HG02938 (cell line): Measurements from ENCODE around the gene SPRY1.

Experiments used
- ATAC-seq: cut with Tn5 transposase; IDR thresholded peaks from one replicate; pipeline ENCODE4 v1.9.1; 2021; ENCODE audit warnings: mild to moderate bottlenecking, moderate library complexity; ENCODE audit not compliant: unreplicated experiment

SPRY1 gene

GRCh38 chr4:123379392-123379791, 17.2 kb upstream of the SPRY1 start:
- no peak for ATAC-seq

GRCh38 chr4:123380728-123381716, 15.6 kb upstream of the SPRY1 start:
- peak; percentile 80 for ATAC-seq

DNA sequence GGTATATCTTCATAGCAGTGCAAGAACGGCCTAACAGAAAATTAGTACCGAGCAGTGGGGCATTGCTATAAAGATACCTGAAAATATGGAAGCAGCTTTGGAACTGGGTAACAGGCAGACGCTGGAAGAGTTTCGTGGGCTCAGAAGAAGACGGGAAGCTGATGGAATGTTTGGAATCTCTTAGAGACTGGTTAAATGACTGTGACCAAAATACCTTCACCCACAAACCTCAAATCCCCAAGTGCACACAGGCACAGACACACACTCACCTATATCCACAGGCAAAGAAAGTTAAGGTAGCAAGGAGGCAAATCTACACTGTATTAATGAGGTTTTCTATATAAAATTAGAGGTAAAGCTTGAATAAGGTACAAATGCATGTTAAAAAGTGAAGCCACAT, 14.6 kb upstream of the SPRY1 start:
- ATAC-seq, result no peak

DNA sequence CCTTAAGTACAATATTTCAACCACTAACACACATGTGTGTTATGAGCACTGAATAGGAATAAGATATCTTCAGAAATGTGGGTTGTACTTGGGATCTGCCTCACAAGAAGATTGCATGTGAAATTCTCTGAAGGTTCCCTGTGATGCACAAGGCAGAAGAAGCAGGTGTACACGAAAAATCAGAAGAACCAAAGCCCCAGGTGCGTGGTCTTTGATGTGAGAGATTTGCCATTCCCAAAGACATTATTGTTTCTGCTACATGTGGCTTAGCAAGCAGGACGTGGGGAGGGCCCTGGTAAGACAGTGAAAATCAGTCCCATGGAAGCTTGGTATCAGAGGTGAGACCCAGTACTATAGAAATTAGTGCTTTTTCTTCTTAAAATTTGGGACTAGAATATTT, 13.0 kb upstream of the SPRY1 start:
- ATAC-seq, result no peak

DNA sequence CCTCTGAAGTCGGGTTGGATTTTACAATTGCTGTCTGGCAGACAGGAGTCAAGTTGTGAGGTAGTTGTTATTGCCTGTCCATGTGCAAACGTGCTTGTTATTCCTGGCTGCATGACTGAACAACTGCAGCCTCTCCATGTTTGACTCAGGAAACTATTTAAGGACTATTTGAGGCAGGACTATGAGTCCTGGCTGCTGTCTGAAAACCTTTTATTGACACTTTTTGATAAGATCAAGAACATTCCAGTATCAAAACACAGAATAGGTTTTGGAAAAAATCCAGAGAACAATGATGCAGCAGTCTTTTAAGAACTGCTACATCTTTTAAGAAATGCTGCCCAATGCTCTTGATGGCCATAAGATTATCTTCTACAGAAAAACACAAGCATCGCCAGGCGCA, 10.0 kb upstream of the SPRY1 start:
- no peak for ATAC-seq

- ATAC-seq, result no peak
Measured at GRCh38 chr4:123390846-123391456, 5.6 kb upstream of the SPRY1 start.

GRCh38 chr4:123393721-123394120, 2.9 kb upstream of the SPRY1 start:
- no peak for ATAC-seq

DNA sequence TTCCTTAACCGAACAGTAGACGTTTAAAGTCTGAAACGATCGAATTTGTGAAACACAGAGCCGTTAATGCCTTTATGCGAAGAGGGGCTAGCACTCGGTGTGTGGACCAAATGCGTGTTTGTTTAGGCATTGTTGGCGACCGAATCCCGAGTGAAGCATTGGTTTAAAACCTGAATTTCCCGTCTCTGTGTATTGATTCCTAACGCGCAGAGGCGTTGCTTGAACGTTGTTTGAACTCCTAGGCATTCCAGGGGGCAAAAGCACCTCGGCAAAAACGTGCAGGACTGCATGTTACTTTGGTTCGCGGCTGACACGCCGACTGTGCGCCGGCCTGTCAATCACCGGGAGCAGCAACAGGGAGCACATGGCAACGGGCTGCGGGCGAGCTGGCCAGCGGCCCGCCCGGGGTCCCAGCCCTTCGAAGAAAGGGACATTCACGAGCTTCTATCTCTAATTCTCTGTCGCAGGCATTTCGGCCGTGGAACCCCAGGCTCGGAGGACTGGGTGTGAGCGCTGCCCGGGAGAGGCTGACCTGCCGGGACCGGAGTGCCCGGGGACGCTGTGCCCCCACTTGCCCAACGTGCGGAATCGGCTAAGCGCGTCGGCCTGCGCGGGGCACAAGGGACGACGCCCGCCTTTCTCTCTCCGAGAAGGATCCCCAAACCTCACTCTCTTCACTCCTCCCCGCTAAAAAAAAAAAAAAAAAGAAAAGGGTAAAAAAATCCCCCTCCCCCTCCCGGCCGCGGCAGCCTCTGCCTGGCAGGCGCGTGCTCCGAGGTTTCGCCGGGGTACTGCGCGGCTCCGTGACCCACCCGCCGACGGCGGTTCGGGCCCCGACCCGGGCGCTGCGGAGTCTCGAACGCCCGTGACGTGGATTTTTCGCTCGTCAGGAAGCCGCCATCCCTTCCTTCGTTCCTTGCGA, 810 bp downstream of the SPRY1 start:
- peak; percentile 10 for ATAC-seq

DNA sequence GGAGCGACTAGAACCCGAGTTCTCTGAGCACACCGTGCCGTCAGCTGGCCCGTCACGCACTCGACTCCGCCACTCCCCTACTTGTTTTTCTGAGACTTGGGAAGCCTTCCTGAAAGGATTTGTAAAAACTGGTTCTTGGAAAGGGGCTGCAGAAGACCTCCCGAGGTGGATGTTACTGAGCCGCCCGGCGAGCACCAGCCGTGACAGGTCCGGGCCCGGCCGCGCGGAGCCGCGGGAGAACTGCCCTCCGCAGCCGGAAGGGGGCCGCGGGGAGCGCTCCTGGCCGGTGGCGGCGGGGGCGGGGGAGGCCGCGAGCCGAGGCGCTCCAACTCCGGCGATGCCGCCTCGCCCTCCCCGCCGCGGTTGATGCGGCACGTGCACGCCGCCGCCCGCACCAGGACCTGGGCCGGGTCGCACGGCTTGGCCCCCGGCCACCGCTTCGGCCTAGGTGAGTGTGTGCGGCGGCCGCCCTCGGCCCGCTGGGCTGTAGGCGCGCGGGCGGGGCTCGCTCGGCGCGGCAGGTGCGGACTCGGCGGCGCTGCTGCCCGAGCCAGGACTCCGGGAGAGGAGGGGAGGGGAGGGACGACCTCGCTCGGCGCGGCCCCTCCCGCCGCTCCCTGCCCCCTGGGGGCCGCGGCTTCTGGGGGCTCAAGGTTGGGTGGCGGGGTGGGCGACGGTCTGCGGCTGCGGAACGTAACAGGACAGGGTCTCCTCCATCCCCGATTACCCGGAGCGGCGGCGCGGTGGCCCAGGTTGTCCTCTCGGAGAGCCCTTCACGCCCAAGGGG, 1.7 kb downstream of the SPRY1 start:
- ATAC-seq, result peak; percentile 46

- peak; percentile 18 for ATAC-seq
Measured at GRCh38 chr4:123398853-123399626, 2.4 kb downstream of the SPRY1 start.

DNA sequence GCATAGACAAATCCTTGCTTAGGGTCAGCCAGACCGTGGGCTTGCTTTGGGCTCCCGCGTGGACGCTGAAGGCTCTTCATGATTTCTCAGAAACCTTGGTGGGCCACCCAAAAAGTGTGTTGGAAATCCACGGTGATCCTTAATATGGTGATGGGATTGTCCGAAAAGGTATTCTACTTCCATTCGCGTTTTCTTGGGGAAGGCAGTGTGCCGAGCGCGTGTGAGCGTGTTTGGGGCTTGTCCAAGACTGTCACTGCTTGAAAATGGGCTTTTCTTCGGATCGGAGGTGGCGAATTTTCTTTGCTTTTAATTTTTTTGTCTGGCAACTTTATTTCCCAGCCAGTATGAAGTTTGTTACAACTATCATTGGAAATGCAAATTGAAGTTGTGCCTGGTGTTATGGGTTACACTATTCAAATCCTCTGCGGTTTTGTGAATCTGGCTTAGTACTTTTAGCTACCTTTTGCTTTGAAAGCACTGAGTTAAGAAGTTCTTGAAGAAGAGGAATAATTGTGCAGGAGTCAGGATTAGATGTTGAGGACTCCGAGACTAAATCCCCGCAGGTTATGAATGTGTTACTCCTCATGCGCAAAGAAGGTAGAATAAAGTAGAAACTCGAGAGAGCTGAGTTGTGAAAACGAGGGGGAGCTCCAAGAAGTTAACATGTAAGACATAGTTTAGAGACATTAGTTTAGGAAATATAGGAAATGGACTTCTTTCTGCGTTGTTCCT, 3.2 kb downstream of the SPRY1 start:
- no peak for ATAC-seq

GRCh38 chr4:123401271-123402120, 4.9 kb downstream of the SPRY1 start:
- ATAC-seq, result no peak

- ATAC-seq, result no peak
Measured at GRCh38 chr4:123402121-123402465, 5.5 kb downstream of the SPRY1 start.

DNA sequence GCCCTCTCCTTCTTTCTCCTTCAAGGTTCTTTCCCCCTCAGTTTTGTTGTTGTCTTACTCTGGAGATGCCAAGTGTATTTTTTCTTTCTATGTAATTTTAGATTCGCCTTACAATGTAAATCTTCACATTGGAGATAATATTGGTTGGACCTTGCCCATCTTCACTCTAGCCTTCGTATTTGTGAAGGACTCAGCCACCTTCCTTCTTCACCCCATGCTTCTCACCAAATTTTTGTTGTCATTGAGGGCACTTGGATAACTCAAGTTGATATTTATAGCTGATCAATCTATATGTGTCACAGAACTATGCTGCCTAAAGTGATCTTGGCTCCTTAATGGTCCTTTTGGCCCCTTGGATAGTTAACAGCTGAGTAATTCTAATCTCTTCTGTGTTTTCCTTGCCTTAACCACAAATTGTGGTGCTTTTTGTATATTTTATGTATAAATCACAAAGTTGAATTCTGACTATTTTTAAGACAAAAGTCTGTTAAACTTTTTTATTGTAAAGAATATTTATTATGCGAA, 6.5 kb downstream of the SPRY1 start:
- no peak for ATAC-seq

DNA sequence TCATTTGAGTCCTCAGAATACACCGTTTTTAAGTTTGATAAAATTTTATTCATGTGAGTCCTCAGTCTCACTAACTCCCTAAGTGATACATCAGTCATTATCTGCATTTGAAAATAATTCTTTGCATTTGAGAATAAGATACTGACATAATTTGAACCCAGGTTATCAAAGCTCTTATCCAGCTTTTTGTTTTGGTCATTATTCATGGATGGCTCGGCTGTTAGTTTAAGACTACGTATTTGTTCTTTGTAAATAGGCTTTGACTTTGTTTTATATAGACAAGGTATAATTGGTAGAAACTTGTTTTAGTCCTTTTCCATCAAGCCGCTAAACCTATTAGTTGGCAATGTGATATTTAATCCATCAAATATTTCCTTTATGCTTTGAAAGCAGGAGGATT, 7.9 kb downstream of the SPRY1 start:
- no peak for ATAC-seq

DNA sequence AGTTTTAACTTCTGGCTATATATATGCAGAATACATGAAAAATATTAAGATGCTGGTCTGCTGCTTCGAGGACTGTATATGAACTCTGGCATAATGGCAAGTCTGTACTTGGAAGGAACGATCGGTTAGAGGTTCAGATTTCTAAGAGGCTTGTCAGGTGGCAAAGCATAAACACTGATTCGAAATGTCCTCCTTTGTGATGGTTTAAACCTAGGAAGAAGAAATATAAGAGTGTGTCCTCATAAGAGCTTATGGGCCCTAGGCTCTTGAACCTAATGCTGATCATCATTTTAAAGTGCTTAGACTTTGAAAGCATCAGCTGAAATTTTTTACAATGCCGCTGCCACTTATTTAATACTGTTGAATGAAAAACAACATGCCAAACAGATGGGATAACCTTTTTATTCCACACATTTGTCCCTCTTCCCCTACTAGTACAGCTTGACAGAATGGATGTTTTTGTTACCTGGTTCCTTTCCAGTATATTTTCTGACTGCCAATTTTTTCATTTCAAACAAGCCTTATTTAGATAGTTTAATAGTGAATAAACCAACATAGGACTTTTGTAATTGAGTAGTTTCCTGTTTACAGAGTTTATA, 8.8 kb downstream of the SPRY1 start:
- no peak for ATAC-seq

- no peak for ATAC-seq
Measured at GRCh38 chr4:123406872-123407271, 10.3 kb downstream of the SPRY1 start.
